22Rv1 (cell line): Measurements from ENCODE around the gene WWC2.

Experiments used
- H3K27ac ChIP-seq: fragments of 450-650 bp; 2 replicates; pipeline ENCODE4 v1.5.1; 2017
- ZFX ChIP-seq: fragments of 450-650 bp; IDR thresholded peaks from 2 replicates; pipeline ENCODE4 v1.6.1; 2017; ENCODE audit warnings: antibody characterized with exemption, borderline replicate concordance
- TF ChIP-seq, protein P1 (sequence below): fragments of 450-650 bp; IDR thresholded peaks from 2 replicates; pipeline ENCODE4 v1.5.1; 2017; ENCODE audit warnings: mild to moderate bottlenecking

Gene WWC2

DNA sequence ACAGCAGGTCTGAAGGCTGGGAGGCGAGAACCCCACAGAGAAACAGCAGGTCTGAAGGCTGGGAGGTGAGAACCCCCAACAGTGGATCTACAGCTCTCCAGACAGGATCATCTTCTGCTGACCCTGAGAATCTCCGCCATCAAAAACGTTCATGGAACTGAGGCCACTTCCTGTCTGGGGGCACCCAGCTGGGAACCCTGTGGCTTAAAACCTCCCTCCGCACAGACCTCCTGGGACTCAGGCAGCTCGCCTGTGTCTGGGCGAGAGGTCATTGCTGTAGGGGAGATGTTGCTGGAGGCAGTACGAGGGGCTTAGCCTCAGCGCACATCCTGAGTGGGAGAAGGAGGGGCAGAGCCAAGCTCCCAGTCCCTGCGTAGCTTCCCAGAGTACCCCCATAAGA, 238.3 kb downstream of the WWC2 start:
- no peak overlapping the region for H3K27ac ChIP-seq
- TF ChIP-seq, protein P1, sequence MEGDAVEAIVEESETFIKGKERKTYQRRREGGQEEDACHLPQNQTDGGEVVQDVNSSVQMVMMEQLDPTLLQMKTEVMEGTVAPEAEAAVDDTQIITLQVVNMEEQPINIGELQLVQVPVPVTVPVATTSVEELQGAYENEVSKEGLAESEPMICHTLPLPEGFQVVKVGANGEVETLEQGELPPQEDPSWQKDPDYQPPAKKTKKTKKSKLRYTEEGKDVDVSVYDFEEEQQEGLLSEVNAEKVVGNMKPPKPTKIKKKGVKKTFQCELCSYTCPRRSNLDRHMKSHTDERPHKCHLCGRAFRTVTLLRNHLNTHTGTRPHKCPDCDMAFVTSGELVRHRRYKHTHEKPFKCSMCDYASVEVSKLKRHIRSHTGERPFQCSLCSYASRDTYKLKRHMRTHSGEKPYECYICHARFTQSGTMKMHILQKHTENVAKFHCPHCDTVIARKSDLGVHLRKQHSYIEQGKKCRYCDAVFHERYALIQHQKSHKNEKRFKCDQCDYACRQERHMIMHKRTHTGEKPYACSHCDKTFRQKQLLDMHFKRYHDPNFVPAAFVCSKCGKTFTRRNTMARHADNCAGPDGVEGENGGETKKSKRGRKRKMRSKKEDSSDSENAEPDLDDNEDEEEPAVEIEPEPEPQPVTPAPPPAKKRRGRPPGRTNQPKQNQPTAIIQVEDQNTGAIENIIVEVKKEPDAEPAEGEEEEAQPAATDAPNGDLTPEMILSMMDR: no peak
- TF ChIP-seq ZFX: no peak

GRCh38 chr4:183337833-183338232, 238.8 kb downstream of the WWC2 start:
- TF ChIP-seq, protein P1: no peak
- no peak for TF ChIP-seq ZFX
- no peak overlapping the region for H3K27ac ChIP-seq

- H3K27ac ChIP-seq: no peak overlapping the region
These were observed 243.8 kb downstream of the WWC2 start for GRCh38 chr4:183342541-183343533.

GRCh38 chr4:183343730-183344129, 244.7 kb downstream of the WWC2 start:
- H3K27ac ChIP-seq: no peak overlapping the region
- TF ChIP-seq, protein P1: no peak
- no peak for TF ChIP-seq ZFX

More at GRCh38 chr4:183342541-183343533, 243.8 kb downstream of the WWC2 start:
- no peak for TF ChIP-seq ZFX
- TF ChIP-seq, protein P1: no peak

DNA sequence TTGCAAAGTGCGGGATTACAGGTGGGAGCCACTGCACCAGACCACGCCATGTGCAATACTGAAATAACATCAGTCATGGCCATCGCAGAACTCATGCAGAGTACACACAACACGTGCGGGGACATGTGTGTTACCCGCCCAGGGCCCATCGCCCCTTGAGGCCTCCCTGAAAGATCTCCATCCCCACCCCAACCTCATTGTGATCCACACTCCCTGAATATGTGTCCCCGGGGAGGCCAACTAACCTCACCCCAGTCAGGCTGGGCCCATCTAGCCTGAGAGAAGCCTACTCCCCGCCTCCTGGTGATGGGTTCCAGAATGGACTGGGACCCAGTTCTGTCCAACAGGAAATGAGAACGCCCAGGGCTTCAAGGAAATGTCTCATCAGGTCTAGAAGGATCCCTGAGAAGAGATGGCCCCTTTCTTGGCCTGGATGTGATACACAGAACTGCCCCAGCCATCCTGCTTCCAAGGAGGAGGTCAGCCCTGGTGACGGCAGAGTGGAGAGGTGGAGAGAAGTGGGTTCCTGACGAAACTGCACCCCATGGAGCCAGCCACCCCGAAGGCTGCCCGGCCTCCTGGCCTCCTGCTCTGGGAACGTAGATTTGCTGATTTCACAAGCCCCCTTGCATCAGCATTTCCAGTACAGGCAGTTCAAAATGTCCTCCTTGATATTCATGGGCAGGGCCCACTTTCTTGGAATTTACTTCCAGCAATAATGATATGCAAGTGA, 245.6 kb downstream of the WWC2 start:
- no peak overlapping the region for H3K27ac ChIP-seq
- TF ChIP-seq, protein P1: no peak
- no peak for TF ChIP-seq ZFX

DNA sequence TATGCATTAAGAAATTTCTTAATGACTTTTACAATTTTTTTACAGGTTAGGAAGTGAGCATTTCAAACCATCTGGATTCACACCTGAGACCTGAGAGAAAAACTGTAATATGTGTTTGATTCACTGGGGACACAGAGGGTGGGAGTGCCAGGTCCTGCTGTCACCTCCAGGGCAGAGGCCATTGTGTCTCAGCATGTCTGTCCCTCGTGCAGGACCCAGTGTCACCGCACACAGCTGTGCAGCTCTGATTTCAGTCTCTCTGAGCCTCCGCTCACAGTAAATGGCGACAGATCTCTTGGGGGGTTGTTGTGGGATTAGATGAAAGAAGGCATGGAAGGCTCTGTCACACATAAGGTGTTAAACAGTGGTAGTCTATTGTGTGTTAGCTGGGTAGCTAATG, 246.2 kb downstream of the WWC2 start:
- H3K27ac ChIP-seq: no peak overlapping the region

More for the DNA sequence above, 246.2 kb downstream of the WWC2 start:
- TF ChIP-seq ZFX: no peak
- TF ChIP-seq, protein P1: no peak
